GM19025 (cell line): ENCODE data around the gene PCK1.

Experiments
- ATAC-seq: cut with Tn5 transposase; IDR thresholded peaks from one replicate; pipeline ENCODE4 v1.9.1; 2021; ENCODE audit warnings: mild to moderate bottlenecking, low read depth, moderate library complexity; ENCODE audit not compliant: unreplicated experiment

The PCK1 gene

DNA sequence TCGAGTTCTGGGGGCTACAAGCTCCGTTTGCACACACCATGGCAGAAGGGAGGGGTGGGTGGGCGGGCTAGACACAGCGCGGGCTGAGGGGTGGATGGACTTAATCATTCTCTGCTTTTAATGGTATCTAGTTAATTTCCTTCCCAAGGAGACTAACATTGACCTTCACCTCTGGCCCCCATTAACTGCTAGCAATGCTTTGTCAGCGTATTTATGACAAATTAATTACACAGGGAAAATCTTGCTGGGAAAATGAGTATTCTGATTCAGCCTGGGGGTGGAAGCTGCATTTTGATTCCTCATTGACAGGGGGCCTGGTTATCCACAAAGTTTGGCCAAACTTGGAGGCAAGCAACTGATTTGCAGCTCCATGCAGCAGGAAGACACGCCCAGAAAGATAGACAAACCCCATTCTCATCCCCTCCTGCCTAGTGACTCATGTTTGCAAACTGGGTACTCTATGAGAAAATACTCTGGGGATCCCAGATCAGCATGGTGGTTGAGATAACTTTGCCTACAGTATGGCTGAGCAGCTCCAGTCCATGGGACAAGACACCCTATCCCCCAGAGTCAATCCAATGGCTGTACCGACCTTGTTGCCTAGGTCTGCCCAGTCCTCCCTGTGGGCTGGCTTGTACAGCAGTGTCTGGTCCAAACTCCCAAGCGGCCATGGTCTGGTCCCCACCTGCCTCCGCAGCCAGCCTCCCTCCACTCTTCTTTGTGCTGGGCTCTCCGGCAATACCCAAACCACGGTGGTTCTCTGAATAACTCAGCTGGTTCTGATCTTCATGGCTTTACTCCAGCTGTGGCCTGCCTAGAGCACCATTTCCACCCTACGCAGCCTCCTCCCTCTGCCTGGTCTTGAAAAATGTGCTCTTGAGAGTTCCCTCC lies 39.7 kb downstream of the PCK1 start:
- no peak for ATAC-seq

DNA sequence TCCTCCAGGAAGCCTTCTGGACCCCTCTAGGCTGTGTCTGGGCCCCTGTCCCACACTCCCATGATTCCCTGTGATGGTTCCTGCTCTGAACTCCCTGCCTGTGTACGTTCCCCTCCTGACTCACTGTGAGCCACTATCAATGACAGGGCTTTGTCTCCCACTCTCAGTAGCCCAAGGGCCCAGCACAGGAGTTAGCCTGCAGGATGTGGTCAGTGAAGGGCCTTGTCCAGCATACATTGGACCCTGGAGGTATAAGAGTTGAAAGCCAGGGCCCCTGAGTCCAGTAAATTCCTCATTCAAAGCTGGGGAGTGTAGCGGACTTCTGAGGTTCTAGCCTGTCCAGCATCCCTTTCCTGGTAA lies 40.3 kb downstream of the PCK1 start:
- ATAC-seq: no peak

DNA sequence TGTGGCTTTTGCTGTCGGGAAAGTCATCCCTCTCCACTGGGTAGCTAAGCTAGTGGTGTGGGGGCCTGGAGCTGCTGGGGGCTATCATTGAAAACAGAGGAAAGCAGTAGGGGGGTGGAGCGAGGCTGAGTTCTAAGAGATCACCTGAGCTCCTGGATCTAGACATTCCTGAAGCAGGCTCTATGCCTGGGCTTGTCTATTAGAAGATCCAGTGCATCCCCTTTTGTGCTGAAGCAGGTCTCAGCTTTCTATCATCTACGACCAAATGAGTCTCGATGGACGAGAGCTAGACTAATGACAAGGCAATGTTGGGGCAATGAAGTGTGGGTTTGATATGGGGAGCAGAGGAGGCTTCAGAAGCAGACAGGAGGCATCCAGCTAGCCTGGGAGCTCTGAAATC lies 40.8 kb downstream of the PCK1 start:
- ATAC-seq: no peak

DNA sequence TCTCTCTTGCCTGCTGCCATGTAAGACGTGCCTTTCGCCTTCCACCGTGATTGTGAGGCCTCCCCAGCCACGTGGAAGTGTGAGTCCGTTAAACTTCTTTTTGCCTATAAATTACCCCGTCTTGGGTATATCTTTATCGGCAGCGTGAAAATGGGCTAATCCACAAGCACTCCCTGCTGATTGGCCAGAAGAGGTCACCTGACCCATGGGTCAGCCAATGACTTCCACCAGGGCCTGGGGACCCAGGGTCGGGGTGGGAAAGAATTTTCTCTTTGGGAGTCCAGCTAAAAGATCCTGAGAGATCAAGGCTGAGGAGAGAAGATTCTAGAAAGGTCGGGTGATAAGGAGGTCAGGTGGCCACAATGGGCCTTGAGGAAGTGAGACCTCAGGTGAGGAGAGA lies 42.2 kb downstream of the PCK1 start:
- no peak for ATAC-seq

DNA sequence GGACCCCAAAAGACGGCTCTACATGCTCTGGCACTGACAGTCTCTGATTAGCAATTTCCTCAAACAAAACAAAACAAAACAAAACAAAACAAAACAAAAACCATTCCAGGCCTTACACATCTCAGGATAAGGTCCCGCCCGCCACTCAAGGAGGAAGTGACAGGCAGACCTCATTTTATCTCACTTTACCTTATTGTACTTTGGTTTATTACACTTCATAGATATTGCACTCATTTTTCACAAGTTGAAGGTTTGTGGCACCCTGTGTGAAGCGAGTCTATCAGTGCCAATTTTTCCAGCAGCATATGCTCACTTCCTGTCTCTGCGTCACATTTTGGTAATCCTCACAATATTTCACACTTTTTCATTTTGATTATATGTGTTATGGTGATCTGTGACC lies 44.1 kb downstream of the PCK1 start:
- no peak for ATAC-seq

DNA sequence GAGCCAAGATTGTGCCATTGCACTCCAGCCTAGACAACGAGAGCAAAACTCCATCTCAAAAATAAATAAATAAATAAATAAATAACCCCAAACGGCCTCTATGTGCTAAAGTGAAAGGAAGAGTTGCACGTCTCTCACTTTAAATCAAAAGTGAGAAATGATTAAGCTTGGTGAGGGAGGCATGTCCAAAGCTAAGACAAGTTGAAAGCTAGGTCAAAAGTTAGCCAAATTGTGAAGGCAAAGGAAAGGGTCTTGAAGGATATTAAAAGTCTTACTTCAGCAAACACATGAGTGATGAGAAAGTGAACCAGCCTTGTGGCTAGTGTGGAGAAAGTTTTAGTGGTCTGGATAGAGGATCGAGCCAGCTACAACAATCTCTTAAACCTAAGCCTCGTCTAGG lies 45.0 kb downstream of the PCK1 start:
- no peak for ATAC-seq

DNA sequence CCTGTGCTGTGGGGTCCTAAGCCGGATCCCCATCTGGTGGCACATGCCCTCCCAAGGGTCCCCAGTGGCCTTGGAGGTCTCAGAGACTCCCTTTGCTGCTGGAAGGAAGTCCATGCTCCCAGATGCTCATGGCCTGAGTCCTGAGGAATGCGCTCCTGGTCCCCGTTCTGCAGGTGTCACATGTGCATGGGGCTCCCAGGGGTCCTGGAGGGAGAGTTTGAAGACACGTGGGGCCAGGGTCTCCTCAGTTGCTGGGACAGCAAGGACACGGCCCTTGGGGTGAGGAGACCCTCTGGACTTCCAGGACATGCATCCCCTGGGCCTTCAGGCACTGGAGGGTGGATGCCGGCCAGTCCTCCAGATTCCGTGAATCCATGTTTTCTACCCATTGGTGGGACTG lies 47.6 kb downstream of the PCK1 start:
- ATAC-seq: no peak

DNA sequence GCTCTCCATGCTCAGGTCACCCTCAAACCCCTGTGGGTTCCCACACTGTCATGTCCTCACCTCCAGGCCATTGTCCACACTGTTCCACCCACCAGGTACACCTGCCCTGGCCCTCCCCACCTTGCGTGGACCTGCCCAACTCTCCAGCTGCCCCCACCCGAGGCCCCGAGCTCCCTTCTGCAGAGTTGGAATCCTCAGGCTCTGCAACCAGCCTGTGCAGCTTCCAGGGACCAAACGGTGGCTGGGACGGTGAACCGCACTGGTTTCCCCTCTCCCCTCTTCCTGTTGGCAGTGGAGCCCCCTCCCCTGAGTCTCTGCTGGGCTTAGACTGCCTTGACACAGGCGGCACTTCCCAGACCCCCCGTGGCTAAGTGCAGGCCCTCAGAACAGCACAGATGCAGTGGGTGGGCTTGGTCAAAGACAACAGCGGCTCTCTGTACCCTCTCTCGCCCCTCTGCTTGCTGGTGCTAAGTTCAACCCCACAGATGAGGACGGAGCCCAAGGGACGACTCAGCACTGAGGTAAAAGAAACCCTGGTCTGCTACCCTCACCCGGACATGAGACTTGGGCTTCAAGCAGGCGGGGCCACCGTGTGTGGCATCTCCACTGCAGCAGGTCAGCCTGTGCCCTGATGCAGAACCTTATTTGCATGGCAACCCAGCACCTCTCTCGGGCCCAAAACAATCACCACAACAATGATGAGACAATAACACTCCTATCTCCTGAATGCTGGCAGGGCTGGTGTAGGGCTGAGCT lies 48.4 kb downstream of the PCK1 start:
- ATAC-seq: no peak

DNA sequence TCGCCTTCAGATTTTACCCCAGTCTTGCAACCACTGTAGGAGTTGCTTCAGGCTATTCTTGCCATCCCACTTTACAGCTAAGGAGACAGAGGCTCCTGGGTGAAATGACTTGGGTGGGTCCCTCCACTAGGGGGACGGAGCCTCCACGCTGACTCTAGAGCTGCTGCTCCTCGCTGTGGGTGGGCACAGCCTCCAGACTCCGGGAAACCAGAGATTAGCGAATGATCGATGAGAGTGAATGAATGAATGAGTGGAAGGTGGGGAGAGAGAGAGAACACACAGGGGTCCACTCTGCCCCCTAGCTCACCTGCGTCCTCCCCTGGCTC lies 48.9 kb downstream of the PCK1 start:
- no peak for ATAC-seq

DNA sequence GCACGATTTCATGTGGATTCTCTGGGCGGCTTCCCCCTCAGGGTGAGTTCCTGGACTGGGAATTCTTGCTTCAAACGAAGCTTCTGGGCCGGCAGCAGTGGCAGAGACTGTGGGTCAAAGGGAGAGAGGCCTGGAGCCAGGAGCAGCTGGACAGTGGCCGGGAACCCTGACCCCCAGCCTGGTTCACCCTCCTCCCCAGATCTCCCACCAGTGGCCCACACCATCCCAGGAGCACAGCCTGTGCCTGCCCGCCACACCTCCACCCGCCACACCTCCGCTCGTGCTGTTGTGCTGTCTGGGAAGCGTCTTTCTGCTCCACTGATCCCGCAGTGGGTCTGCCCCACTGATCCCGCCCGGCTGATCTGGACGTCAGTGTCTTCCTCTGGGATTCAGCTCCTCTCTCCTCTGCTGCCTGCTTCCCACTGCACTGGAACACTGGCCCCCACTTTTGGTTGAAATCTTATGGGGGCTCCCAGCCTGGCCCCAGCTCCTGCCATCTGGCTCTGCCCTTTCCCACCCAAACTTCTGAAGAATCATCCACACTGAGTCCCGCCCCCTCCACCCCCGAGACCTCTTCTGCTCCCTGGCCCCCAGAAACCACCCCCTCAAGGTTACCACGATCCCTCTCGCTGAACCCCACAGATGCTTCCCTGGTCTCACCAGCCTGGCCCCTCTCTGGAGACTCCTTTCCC lies 49.5 kb downstream of the PCK1 start:
- no peak for ATAC-seq

DNA sequence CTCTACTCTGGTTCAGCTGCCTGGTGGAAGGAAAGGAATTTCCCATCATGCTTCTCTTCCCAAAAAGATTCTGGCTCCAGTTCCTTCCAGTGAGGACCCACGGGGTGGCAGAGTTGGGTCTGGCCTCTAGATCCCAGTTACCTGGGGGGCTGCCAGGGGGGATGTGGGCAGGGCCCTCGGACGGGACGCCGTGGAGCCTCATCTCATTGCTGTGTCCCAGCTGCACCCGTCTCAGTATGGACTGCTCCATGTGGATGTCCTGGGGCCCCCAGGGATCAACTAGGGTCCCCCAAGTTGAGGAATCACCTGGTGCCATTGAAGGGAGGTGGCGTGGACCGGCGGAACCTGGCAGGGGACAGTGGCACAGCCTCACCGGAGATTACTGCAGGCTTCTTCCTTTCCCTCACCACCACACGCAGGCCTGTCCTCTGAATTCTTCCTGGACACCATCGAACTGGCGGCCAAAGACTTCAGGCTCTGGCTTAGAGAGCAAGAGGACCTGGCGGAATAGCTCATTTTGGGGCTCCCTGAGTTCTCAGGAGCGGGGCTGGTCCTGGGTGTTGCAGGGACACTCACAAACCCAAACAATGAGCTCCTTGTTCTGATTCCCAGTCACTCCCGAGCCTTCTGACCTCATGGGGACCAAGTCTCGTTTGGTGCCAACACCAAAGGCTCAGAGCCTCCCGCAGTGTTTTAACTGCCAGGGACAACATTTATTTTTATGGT lies 50.8 kb downstream of the PCK1 start:
- ATAC-seq: no peak

DNA sequence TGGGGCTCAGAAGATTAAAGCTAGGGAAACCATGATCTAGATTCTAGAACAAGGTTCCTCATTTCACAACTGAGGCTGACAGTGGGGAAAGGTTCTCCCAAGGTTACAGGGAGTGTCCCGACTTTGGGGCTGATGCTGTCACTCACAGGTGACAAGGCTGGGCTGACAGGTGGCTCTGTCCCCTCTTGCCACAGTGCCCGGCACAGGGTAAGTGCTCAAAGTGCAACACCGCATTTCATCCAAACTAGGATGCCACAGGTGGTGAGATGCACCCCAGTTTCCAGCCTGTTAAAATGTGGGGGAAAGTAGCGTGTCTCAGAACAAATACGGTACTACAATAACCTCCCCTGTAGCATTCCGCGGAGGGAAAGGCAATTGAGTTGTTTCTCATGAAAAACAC lies 51.5 kb downstream of the PCK1 start:
- no peak for ATAC-seq

DNA sequence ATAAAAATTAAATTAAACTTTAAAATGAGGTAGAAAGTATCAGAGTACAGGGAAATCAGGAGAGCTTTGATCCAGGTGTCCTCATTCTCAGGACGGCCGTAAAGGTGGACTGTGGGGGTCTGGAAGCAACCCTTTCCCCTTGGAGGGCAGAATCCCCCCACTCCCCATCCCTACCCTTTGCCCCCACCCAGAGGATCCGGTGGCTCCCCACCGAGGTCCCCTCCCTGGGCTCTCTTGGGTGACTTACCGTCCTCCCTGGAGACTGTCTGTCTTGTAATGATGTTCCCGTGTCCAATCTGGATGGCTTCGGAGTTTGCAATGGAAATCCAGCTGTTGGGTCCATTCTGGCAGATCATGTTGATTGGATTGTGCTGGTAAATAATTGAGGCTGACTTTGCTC lies 52.0 kb downstream of the PCK1 start:
- ATAC-seq: no peak

DNA sequence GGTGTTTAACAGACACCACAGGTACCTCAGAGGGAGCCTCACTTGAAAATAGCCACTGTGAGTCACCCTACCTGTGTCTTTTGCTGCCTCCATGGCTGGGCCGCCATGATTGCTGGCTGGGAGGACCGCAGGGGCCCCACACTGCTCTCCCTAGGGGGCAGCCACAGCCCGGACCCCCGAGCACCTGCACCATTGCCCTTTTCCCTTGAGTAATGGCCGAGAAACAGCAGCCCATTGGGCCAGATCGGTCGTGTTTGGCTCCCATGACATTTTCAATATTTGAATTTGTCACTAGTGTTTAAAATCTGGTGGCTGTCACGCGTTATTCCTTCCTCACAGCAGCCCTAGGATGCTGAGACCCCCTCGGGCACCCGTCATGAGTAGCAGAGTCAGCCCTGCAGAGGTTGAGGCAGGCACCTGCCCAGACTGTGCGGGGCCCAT lies 52.6 kb downstream of the PCK1 start:
- ATAC-seq: no peak

DNA sequence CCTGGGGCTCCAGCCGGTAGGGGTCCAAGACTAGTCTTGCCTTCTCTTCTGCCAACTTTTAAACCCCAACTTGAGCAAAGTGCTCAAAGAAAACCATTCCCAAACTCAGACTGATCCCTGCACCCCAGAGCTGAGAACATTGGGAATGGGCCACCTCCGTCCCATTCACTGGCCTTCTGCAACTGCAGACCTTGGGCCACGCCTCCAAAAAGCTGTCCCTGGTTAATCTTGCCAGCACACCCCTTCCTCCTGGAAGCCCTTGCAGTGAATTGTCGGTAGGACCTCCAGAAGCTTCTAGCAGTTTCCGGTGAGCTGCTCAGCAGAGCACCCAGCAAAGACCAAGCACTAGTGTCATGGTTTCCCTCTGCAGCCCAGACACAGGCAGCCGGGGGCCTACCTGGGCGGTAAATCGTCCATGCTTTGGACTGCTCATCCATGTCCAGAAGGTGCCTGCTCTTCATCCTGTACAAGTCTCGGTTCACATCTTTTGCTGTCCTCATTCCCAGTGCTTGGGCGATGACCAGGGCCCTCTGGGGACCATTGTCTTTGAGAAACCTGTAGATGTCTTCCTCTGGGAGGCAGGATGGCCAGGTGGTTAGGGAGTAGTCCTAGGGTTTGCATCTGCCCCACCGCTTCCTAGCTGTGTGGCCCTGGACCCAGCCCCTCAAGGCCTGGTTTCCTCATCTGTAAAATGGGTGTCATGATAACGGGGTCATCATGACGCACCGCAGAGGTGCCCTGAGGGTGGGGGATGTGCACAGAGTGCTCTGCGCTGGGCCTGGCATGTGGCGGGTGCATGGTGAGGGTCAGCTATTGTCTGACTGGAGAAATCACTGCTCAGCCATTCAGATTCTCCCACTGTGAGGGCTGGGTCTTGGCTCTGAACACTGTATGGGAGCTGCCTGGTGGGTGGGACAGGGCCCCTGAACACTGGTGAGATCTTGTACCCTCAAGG lies 53.9 kb downstream of the PCK1 start:
- ATAC-seq: no peak

DNA sequence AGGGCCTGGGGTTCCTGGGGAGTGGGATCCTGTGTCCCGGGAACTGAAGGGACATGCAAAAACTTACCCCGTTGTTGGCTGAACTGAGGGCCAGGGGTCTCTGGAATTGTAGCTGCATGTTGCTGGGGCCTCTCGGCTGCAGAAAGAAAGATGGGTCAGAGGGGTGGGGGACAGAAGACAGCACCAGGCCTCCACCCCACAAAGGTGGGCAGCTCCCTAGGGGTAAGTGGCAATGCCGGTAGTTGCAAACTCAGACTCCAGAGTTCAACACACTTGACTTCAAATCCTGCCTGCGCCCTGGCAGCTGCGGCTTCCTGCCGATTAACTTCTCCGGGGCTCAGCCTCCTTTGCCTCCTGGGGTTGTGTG lies 54.5 kb downstream of the PCK1 start:
- no peak for ATAC-seq

DNA sequence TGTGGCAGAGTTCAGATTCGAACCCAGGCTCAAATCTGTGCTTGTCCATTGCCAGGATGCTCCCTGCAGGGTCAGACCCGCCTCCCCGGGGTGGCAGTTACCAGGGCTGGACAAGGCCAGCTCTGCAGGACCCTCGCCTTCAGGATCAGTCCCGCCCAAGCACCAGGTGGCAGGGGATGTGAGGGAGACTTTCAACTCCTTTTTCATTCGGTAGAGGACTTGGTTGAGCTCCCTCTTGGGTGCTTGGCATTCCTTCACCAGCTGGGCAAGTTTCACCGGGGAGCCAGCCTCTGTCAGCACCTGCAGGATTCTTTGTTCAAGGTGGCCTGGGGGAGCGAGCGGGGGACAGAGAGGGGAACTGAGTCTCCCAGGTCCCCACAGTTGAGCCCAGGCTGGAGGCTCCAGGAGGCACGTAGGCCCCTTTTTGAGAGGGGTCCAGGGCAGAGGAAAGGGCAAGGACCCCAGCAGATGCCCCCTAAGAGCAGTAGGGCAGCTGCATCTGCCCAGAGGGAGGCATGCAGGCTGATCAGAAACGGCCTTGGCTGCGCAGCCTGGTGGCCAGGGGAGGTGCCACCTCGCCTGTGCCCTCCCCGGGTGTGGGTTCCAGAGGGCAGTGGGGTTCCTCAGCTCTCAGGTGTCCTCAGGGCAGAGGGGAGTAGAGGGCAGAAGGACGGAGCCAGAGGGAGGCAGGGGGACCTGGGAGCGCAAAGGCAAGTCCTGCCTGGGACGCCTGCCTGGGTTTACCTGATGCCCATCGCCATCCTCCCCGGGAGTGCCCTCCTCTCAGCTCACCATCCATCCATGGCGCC lies 55.4 kb downstream of the PCK1 start:
- ATAC-seq: no peak

DNA sequence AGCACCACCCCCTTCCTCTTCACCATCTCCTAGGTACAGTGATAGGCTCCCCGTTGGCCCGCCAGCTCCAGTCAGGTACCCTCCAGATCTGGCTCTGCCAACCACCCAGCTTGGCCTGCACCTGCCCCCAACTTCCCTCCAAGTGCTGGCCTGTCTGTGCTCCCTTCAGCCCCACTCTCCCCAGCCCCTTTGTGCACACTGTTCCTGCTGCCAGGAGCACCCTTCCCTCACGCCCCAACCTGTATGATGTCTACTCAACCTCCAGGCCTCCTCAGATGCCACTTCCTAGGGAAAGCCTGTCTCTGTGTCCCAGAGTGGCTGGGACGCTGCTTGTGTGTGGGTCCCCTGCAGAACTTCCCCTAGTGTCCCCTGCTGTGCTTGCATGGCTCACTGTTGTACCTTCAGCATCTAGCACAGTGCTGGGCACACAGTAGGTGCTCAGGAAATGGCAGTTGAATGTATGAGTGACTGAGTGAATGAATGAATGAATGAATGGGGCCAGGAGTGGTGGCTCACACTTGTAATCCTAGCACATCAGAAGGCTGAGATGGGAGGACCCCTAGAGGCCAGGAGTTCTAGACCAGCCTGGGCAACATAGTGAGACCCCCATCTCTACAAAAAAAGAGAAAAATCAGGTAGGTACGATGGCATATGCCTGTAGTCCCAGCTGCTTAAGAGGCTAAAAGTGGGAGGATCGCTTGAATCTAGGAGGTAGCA lies 56.3 kb downstream of the PCK1 start:
- ATAC-seq: no peak
